Measurements from ENCODE around the gene C2. TPM values are rescaled to one million over a fixed set of nuclear protein-coding genes. Genes with fewer than 3 reads are reported as not detected.

The C2 gene
- polyA plus RNA-seq, 1 of the 3 experiments (the other 2 are of a cell fraction): 0.43 TPM

GRCh38 chr6:31892821-31893220 lies 34.7 kb upstream of the C2 start:
- Histone ChIP-seq H3F3A (replicated peaks; ENCODE audit: insufficient read depth) (peaks cover 10% of the 10 kb centered on the region), H3K79me2 (ENCODE audit: insufficient read depth) (peaks cover 7% of the 10 kb centered on the region; the same call in 1 of the 2 replicates), H3K27ac (ENCODE audit: low read depth in 2 of 2, low read length in 1 of 2) (no peak overlapping the region), H3K4me3 (ENCODE audit: low read depth in 2 of 2, low read length in 1 of 2) (no peak overlapping the region), H3K27me3 (ENCODE audit: insufficient read depth) (no peaks in the 10 kb centered on the region), H4K20me1 (ENCODE audit: insufficient read depth) (no peaks in the 10 kb centered on the region), H3K9me3 (no peaks in the 10 kb centered on the region), H3K4me2 (no peak overlapping the region), H3K9ac (no peak overlapping the region), H3K4me1 (ENCODE audit: control insufficient read depth in 1 of 2, insufficient read depth in 2 of 2, low read depth in 1 of 2, low read length in 1 of 2) (peaks cover 0 to 7% of the 10 kb centered on the region in 2 experiments; a peak in 1 of 4 replicates), H2AFZ (ENCODE audit: low read depth) (no peak overlapping the region), H3K36me3 (replicated peaks in 1 of 2; ENCODE audit: control insufficient read depth in 1 of 2, insufficient read depth in 2 of 2, low read length in 1 of 2) (peaks cover 45 to 49% of the 10 kb centered on the region in 2 experiments), H3K9me2 (no peaks in the 10 kb centered on the region)
- 92% methylated on average over 2 of the region's 6 CpGs for WGBS (ENCODE audit: low lambda C conversion rate)
- TF ChIP-seq RCOR1 (IDR thresholded peaks at IDR 0.05; ENCODE audit: low read length) (no peak), FOSL2 (IDR thresholded peaks at IDR 0.05; ENCODE audit: borderline replicate concordance, low read depth) (no peak), RFX5 (IDR thresholded peaks at IDR 0.05; ENCODE audit: low read length) (no peak), EP300 (IDR thresholded peaks at IDR 0.05; ENCODE audit: borderline replicate concordance in 1 of 2, low read depth in 1 of 2, low read length in 1 of 2) (no peak), JUND (IDR thresholded peaks at IDR 0.05) (no peak)
- POLR2A ChIA-PET: interaction anchor here (0.6 kb wide), 2 partner anchors 9 to 55 kb away, joined by 3 read pairs; partner anchors contain the start of gene ZBTB12
- DNase-seq: no peak
- CTCF ChIA-PET: no interaction called here

- Histone ChIP-seq H3K27me3 (ENCODE audit: insufficient read depth) (no peaks in the 10 kb centered on the region), H4K20me1 (ENCODE audit: insufficient read depth) (no peaks in the 10 kb centered on the region), H3K9me2 (no peaks in the 10 kb centered on the region), H3K36me3 (replicated peaks in 1 of 2; ENCODE audit: control insufficient read depth in 1 of 2, insufficient read depth in 2 of 2, low read length in 1 of 2) (peaks cover 27 to 32% of the 10 kb centered on the region in 2 experiments), H3K4me3 (ENCODE audit: low read depth in 2 of 2, low read length in 1 of 2) (peak overlapping the region; percentile 89 to 94), H3K4me2 (peak overlapping the region; percentile 87), H3K27ac (ENCODE audit: low read depth in 2 of 2, low read length in 1 of 2) (peak overlapping the region in 1 of 2 experiments; percentile 80; a peak in 1 of 4 replicates), H3K9ac (peak overlapping the region; percentile 76), H3K4me1 (ENCODE audit: control insufficient read depth in 1 of 2, insufficient read depth in 2 of 2, low read depth in 1 of 2, low read length in 1 of 2) (peaks cover 5 to 34% of the 10 kb centered on the region in 2 experiments), H3F3A (replicated peaks; ENCODE audit: insufficient read depth) (peaks cover 6% of the 10 kb centered on the region), H2AFZ (ENCODE audit: low read depth) (no peak overlapping the region), H3K9me3 (no peaks in the 10 kb centered on the region), H3K79me2 (ENCODE audit: insufficient read depth) (peaks cover 20% of the 10 kb centered on the region; the same call in 1 of the 2 replicates)
- POLR2A ChIA-PET: interaction anchor here (1.6 kb wide), 1 partner anchor 81 kb away, joined by 4 read pairs; the partner anchor contains the start of genes HSPA1A and HSPA1L
- no peak for DNase-seq
- 13% methylated on average over 2 of the region's 4 CpGs for WGBS (ENCODE audit: low lambda C conversion rate)
- no peak for TF ChIP-seq RAD21 (IDR thresholded peaks at IDR 0.05; ENCODE audit: low read length)
- TF ChIP-seq SIN3A (IDR thresholded peaks at IDR 0.05; ENCODE audit: borderline replicate concordance, low read depth, low read length): no peak
- no peak for TF ChIP-seq RFX5 (IDR thresholded peaks at IDR 0.05; ENCODE audit: low read length)
- no peak for TF ChIP-seq YY1 (IDR thresholded peaks at IDR 0.05; ENCODE audit: low read depth)
- TF ChIP-seq PBX3 (IDR thresholded peaks at IDR 0.05): no peak
- no peak for TF ChIP-seq MXI1 (IDR thresholded peaks at IDR 0.05; ENCODE audit: low read depth, low read length)
- no peak for TF ChIP-seq MEF2A (IDR thresholded peaks at IDR 0.05; ENCODE audit: borderline replicate concordance, low read depth)
- CTCF ChIA-PET: interaction anchor here (0.8 to 1.2 kb wide), 5 partner anchors 8 to 151 kb away, joined by 3 read pairs; no protein-coding TSS in a partner anchor
Measured at GRCh38 chr6:31896493-31896855, 31.0 kb upstream of the C2 start.

All from SK-N-SH (cell line).